ENCODE results near the gene BCDIN3D. TPM values are rescaled to one million over a fixed set of nuclear protein-coding genes. Genes with fewer than 3 reads are reported as not detected.
A peak's percentile ranks its signal among the peaks of the same experiment; 100 is the strongest.

Gene BCDIN3D
- total and polyA plus RNA-seq, 3 donors from 2014 or later, result 4.9 to 5.8 (median 5.1) TPM

- no peak for TF ChIP-seq POLR2A (IDR thresholded peaks at IDR 0.05)
- TF ChIP-seq CTCF (IDR thresholded peaks at IDR 0.05), result no peak
- Histone ChIP-seq H3K36me3 (ENCODE audit: low read depth, missing control alignments) (no peaks in the 10 kb centered on the region), H3K9me3 (no peaks in the 10 kb centered on the region), H3K4me1 (peaks cover 38% of the 10 kb centered on the region), H3K4me3 (no peak overlapping the region), H3K27me3 (no peaks in the 10 kb centered on the region), H3K27ac (peak overlapping the region in 1 of 2 donors; percentile 39)
- 47 to 59% methylated on average over 6 to 11 of the region's 11 CpGs for WGBS, 2 donors
- DNase-seq, result peak; percentile 53
- intact Hi-C loops (cut with DNase I; ENCODE audit: low total_unique reads), result loop anchor here (10.0 kb wide), 2 partner anchors 87 to 197 kb away; partner anchors contain the start of gene AQP2
Measured at GRCh38 chr12:49867570-49868341, 24.9 kb upstream of the BCDIN3D start.

- 43 to 49% methylated on average over 18 to 19 of the region's 19 CpGs for WGBS, 2 donors
- Histone ChIP-seq H3K9me3 (no peaks in the 10 kb centered on the region), H3K27ac (no peak overlapping the region), H3K4me3 (no peak overlapping the region), H3K27me3 (no peaks in the 10 kb centered on the region), H3K36me3 (ENCODE audit: low read depth, missing control alignments) (no peaks in the 10 kb centered on the region), H3K4me1 (peaks cover 38% of the 10 kb centered on the region)
- TF ChIP-seq POLR2A (IDR thresholded peaks at IDR 0.05), result no peak
- peak; percentile 90 to 98 (median 92) for TF ChIP-seq CTCF (IDR thresholded peaks at IDR 0.05)
- peak; percentile 88 for DNase-seq
- intact Hi-C loops (cut with DNase I; ENCODE audit: low total_unique reads), result loop anchor here (10.0 kb wide), 2 partner anchors 88 to 198 kb away; partner anchors contain the start of gene AQP2
Measured at GRCh38 chr12:49866859-49867569, 24.1 kb upstream of the BCDIN3D start.

GRCh38 chr12:49865782-49866135, 22.9 kb upstream of the BCDIN3D start:
- no peak overlapping the region for H3K4me3 ChIP-seq
- H3K9me3 ChIP-seq, result no peaks in the 10 kb centered on the region
- WGBS, 2 donors, result 78 to 90% methylated on average over 8 of the region's 8 CpGs
- H3K27me3 ChIP-seq, result no peaks in the 10 kb centered on the region
- no peak for TF ChIP-seq POLR2A (IDR thresholded peaks at IDR 0.05)
- no peak for TF ChIP-seq CTCF (IDR thresholded peaks at IDR 0.05)
- H3K4me1 ChIP-seq, result peaks cover 38% of the 10 kb centered on the region
- no peak overlapping the region for H3K27ac ChIP-seq
- no peak for DNase-seq
- no peaks in the 10 kb centered on the region for H3K36me3 ChIP-seq (ENCODE audit: low read depth, missing control alignments)
- intact Hi-C loops (cut with DNase I; ENCODE audit: low total_unique reads), result loop anchor here (10.0 kb wide), 2 partner anchors 89 to 199 kb away; partner anchors contain the start of gene AQP2

- 91 to 98% methylated on average over 9 to 13 of the region's 13 CpGs for WGBS, 2 donors
Measured at GRCh38 chr12:49865109-49865781, 22.3 kb upstream of the BCDIN3D start.

More at GRCh38 chr12:49865109-49865781, 22.3 kb upstream of the BCDIN3D start:
- TF ChIP-seq CTCF (IDR thresholded peaks at IDR 0.05), result no peak
- TF ChIP-seq POLR2A (IDR thresholded peaks at IDR 0.05), result no peak
- no peaks in the 10 kb centered on the region for H3K27me3 ChIP-seq
- H3K4me3 ChIP-seq, result no peak overlapping the region
- no peaks in the 10 kb centered on the region for H3K36me3 ChIP-seq (ENCODE audit: low read depth, missing control alignments)
- no peak for DNase-seq
- H3K9me3 ChIP-seq, result no peaks in the 10 kb centered on the region
- peaks cover 38% of the 10 kb centered on the region for H3K4me1 ChIP-seq
- intact Hi-C loops (cut with DNase I; ENCODE audit: low total_unique reads), result loop anchor here (10.0 kb wide), 2 partner anchors 90 to 200 kb away; partner anchors contain the start of gene AQP2
- no peak overlapping the region for H3K27ac ChIP-seq
